H1 (cell line): ENCODE data around the gene AFF2. TPM values are rescaled to one million over a fixed set of nuclear protein-coding genes. Genes with fewer than 3 reads are reported as not detected.

Source experiments
- CTCF ChIA-PET: fragments of 300-600 bp; sonication (Branson Sonifier 250); formaldehyde crosslinking; loops from one replicate; lab custom pipeline; 2021; ENCODE audit not compliant: partially characterized antibody; lab: Charles Lee
- POLR2A ChIA-PET: fragments of 300-600 bp; sonication (Branson Sonifier 250); formaldehyde crosslinking; loops from one replicate; lab custom pipeline; 2021; ENCODE audit warnings: inconsistent platforms; ENCODE audit not compliant: partially characterized antibody; lab: Charles Lee
- DNase-seq, 2 experiments: peaks; one replicate each; pipeline versions ENCODE4 v3.0.0 to v3.0.0-alpha.2; 2010 to 2022; ENCODE audit warnings: low spot score in 2 of 2, low read depth in 1 of 2, mixed read lengths in 1 of 2
- FAIRE-seq: peaks from 2 replicates; lab custom pipeline; 2011; peaks lifted over from hg19 to GRCh38; lab: Jason Lieb, UNC
- H2AFZ ChIP-seq: 2 replicates; pipeline ENCODE4 v1.8.1; 2012; ENCODE audit warnings: low read length, inconsistent platforms
- H2AK5ac ChIP-seq: 2 replicates; pipeline ENCODE4 v1.6.1; 2013; ENCODE audit warnings: low read depth, low read length
- H2BK120ac ChIP-seq: replicated peaks from 2 replicates; pipeline ENCODE3; 2013; ENCODE audit warnings: low read depth, low read length, inconsistent platforms
- H2BK12ac ChIP-seq: 2 replicates; pipeline ENCODE4 v1.6.1; 2013; ENCODE audit warnings: low read depth, low read length
- H2BK15ac ChIP-seq: 2 replicates; pipeline ENCODE4 v1.6.1; 2013; ENCODE audit warnings: low read length
- H2BK20ac ChIP-seq: 2 replicates; pipeline ENCODE4 v1.6.1; 2013; ENCODE audit warnings: low read length
- H2BK5ac ChIP-seq: 2 replicates; pipeline ENCODE4 v1.6.1; 2013; ENCODE audit warnings: low read depth, low read length
- H3K14ac ChIP-seq: 2 replicates; pipeline ENCODE4 v1.6.1; 2013; ENCODE audit warnings: inconsistent platforms; ENCODE audit not compliant: insufficient read length
- H3K18ac ChIP-seq: 2 replicates; pipeline ENCODE4 v1.6.1; 2013; ENCODE audit warnings: low read length; ENCODE audit errors: extremely low read depth
- H3K23ac ChIP-seq: 2 replicates; pipeline ENCODE4 v1.6.1; 2013; ENCODE audit warnings: inconsistent platforms; ENCODE audit not compliant: insufficient read length
- H3K23me2 ChIP-seq: 2 replicates; pipeline ENCODE4 v1.6.1; 2013; ENCODE audit warnings: low read depth, low read length
- H3K27ac ChIP-seq: 2 replicates; pipeline ENCODE4 v1.6.1; 2011; ENCODE audit warnings: low read depth, low read length, inconsistent platforms
- H3K27me3 ChIP-seq, 4 experiments: replicated peaks in 1 of 4; 1 replicate in 1 of 4; 2 replicates in 3 of 4; pipeline versions ENCODE4 v1.6.1 to v1.8.1; 2011 to 2013; ENCODE audit warnings: low read length in 3 of 4, mild to moderate bottlenecking in 3 of 4, inconsistent platforms in 2 of 4, mixed read lengths in 2 of 4, moderate library complexity in 1 of 4; ENCODE audit not compliant: control insufficient read depth in 3 of 4, insufficient read depth in 3 of 4; ENCODE audit errors: extremely low read depth in 1 of 4
- H3K36me3 ChIP-seq, 4 experiments: 2 replicates each; pipeline versions ENCODE4 v1.6.1 to v1.8.1; 2011 to 2013; ENCODE audit warnings: mild to moderate bottlenecking in 4 of 4, low read length in 3 of 4, moderate library complexity in 2 of 4, control low read depth in 1 of 4, inconsistent platforms in 1 of 4; ENCODE audit not compliant: insufficient read depth in 4 of 4, control insufficient read depth in 2 of 4
- H3K4ac ChIP-seq: replicated peaks from 2 replicates; pipeline ENCODE3; 2013; ENCODE audit warnings: low read length, low read depth, mixed read lengths, inconsistent platforms; ENCODE audit not compliant: insufficient read length
- H3K4me1 ChIP-seq, 4 experiments: replicated peaks in 1 of 4; 1 replicate in 1 of 4; 2 replicates in 3 of 4; pipeline versions ENCODE4 v1.6.1 to v1.8.1; 2011 to 2013; ENCODE audit warnings: low read length in 3 of 4, inconsistent platforms in 2 of 4, mixed read lengths in 1 of 4; ENCODE audit not compliant: insufficient read depth in 4 of 4, control insufficient read depth in 3 of 4
- H3K4me2 ChIP-seq, 2 experiments: 2 replicates each; pipeline versions ENCODE4 v1.6.1 to v1.8.1; 2011 to 2013; ENCODE audit warnings: low read depth in 2 of 2, low read length in 2 of 2, control low read depth in 1 of 2, inconsistent platforms in 1 of 2, mild to moderate bottlenecking in 1 of 2; ENCODE audit not compliant: insufficient read depth in 1 of 2
- H3K4me3 ChIP-seq, 4 experiments: fragments of 200-600, 300-600 bp in 1 of 4; sonication (generic), shearing (Covaris generic), sonication (Bioruptor Twin) in 1 of 4; 2 replicates each; pipeline versions ENCODE4 v1.5.1 to v1.8.1; 2011 to 2016; ENCODE audit warnings: low read length in 4 of 4, low read depth in 3 of 4, control low read depth in 2 of 4, inconsistent platforms in 2 of 4, mild to moderate bottlenecking in 2 of 4, mixed read lengths in 1 of 4, moderate library complexity in 1 of 4; ENCODE audit not compliant: insufficient read depth in 2 of 4; ENCODE audit errors: extremely low read depth in 1 of 4
- H3K56ac ChIP-seq: replicated peaks from 2 replicates; pipeline ENCODE3; 2013; ENCODE audit warnings: low read depth, mild to moderate bottlenecking, mixed read lengths, low read length, inconsistent platforms; ENCODE audit not compliant: insufficient read length
- H3K79me1 ChIP-seq: 2 replicates; pipeline ENCODE4 v1.6.1; 2013; ENCODE audit warnings: low read depth, low read length, control low read depth
- H3K79me2 ChIP-seq, 2 experiments: 2 replicates each; pipeline versions ENCODE4 v1.6.1 to v1.8.1; 2012 to 2013; ENCODE audit warnings: low read length in 2 of 2, mild to moderate bottlenecking in 2 of 2, inconsistent platforms in 1 of 2; ENCODE audit not compliant: insufficient read depth in 2 of 2, control insufficient read depth in 1 of 2
- H3K9ac ChIP-seq, 4 experiments: replicated peaks in 1 of 4; 1 replicate in 1 of 4; 2 replicates in 3 of 4; pipeline versions ENCODE4 v1.6.1 to v1.8.1; 2011 to 2013; ENCODE audit warnings: low read depth in 3 of 4, low read length in 3 of 4, control low read depth in 2 of 4, mild to moderate bottlenecking in 2 of 4, moderate library complexity in 2 of 4, inconsistent platforms in 1 of 4; ENCODE audit errors: extremely low read depth in 1 of 4
- H3K9me3 ChIP-seq, 2 experiments: 2 replicates each; pipeline versions ENCODE4 v1.6.1 to v1.8.1; 2012 to 2013; ENCODE audit warnings: mild to moderate bottlenecking in 2 of 2, moderate library complexity in 2 of 2, control low read depth in 1 of 2, inconsistent platforms in 1 of 2, low read depth in 1 of 2, low read length in 1 of 2, mixed read lengths in 1 of 2; ENCODE audit not compliant: insufficient read depth in 2 of 2
- H4K20me1 ChIP-seq, 2 experiments: replicated peaks in 1 of 2; 2 replicates each; pipeline versions ENCODE3 to v1.8.1; 2011 to 2013; ENCODE audit warnings: inconsistent platforms in 2 of 2, low read length in 2 of 2, mild to moderate bottlenecking in 1 of 2; ENCODE audit not compliant: insufficient read depth in 2 of 2, control insufficient read depth in 1 of 2
- H4K5ac ChIP-seq: 2 replicates; pipeline ENCODE4 v1.6.1; 2013; ENCODE audit warnings: low read length, low read depth, mixed read lengths, inconsistent platforms; ENCODE audit not compliant: insufficient read length
- H4K8ac ChIP-seq: 2 replicates; pipeline ENCODE4 v1.8.0; 2013; ENCODE audit warnings: mild to moderate bottlenecking, moderate library complexity, low read length, inconsistent platforms; ENCODE audit not compliant: insufficient read depth; ENCODE audit errors: extremely low read depth
- H4K91ac ChIP-seq: replicated peaks from 2 replicates; pipeline ENCODE3; 2013; ENCODE audit warnings: low read length, mixed read lengths, inconsistent platforms; ENCODE audit not compliant: insufficient read length
- PHF8 ChIP-seq: fragments of 200-600 bp; sonication (generic); conservative IDR thresholded peaks from 2 replicates; pipeline ENCODE4 v1.7.1; 2012; ENCODE audit warnings: low read depth, mild to moderate bottlenecking, inconsistent platforms, low read length, moderate library complexity
- WGBS, 2 experiments: shearing (Covaris generic) in 1 of 2; methylation state at CpG; one replicate each; pipeline versions ENCODE4 v1.1.6 to v1.1.7; 2013 to 2015; ENCODE audit warnings: low lambda C conversion rate in 2 of 2, mixed read lengths in 2 of 2, inconsistent platforms in 1 of 2, low coverage in 1 of 2, missing lambda C conversion rate in 1 of 2; ENCODE audit not compliant: insufficient replicate concordance in 2 of 2, insufficient coverage in 1 of 2, insufficient read length in 1 of 2; ENCODE audit errors: extremely low coverage in 1 of 2, missing lambda C conversion rate in 1 of 2; 5-methylcytosine and 5-hydroxymethylcytosine counted together
- polyA plus RNA-seq, 7 experiments: library from polyadenylated mRNA; depleted of rRNA in 3 of 7; stranded (reverse) in 5 of 7; unstranded in 2 of 7; fragments of >200 nt in 5 of 7; fragments of 200-250 nt in 2 of 7; gene quantifications; 1 replicate in 5 of 7; 2 replicates in 1 of 7; 4 replicates in 1 of 7; pipeline versions ENCODE4 v1.2.1 to v1.2.3, GENCODE V29; 2011 to 2013; ENCODE audit warnings: missing spikeins in 2 of 7, mixed read lengths in 2 of 7
- total RNA-seq: library from RNA; stranded (reverse); fragmentation: NEBNext Ultra II Directional; extraction: Animal tissue kit (Norgen Biotek cat#: 25700); gene quantifications from 2 replicates; pipeline ENCODE4 v1.2.1, GENCODE V29; 2021

Gene AFF2
- total and polyA plus RNA-seq, 2 of the 8 experiments (the other 6 are each of a cell fraction or from before 2014, with no cell fraction given) = 2.0 to 7.3 TPM

DNA sequence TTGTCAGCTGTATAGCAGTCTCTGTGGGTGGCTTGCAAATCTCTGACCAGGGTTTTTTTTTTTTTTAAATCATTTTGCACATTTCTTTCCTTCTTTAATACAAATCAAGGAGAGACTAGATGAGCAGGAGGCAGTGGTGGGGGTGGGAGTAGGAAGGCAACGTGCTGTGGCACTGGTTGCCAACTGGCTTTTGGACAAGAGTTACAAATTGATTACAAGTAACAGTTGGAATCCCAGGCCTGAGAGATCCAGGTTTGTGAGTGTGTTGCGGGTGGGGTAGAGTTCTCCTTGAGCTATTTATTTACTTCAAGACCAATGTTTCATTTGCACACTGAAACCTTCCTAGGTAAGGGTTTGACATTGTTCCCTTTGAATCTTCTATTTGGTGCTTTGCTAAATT is 325.3 kb downstream of the AFF2 start:
- Histone ChIP-seq H3K79me2 (no peaks in the 10 kb centered on the region), H3K4ac (no peak overlapping the region), H3K18ac (no peak overlapping the region), H3K36me3 (no peaks in the 10 kb centered on the region), H4K5ac (no peak overlapping the region), H2AK5ac (no peak overlapping the region), H2BK20ac (no peak overlapping the region), H3K4me2 (no peak overlapping the region), H3K23me2 (no peaks in the 10 kb centered on the region), H2BK5ac (no peak overlapping the region), H2BK12ac (no peak overlapping the region), H3K27me3 (no peaks in the 10 kb centered on the region), H4K8ac (no peak overlapping the region), H2AFZ (no peak overlapping the region), H2BK15ac (no peak overlapping the region), H3K23ac (no peak overlapping the region), H3K4me1 (no peaks in the 10 kb centered on the region), H4K91ac (no peak overlapping the region), H3K79me1 (no peaks in the 10 kb centered on the region), H3K4me3 (no peak overlapping the region), H3K56ac (no peak overlapping the region), H3K27ac (no peak overlapping the region), H2BK120ac (no peak overlapping the region), H3K9ac (no peak overlapping the region), H3K14ac (no peak overlapping the region), H3K9me3 (no peaks in the 10 kb centered on the region), H4K20me1 (peaks cover 0 to 1% of the 10 kb centered on the region in 2 experiments)
- ChIA-PET POLR2A (no interaction called here), CTCF (interaction anchor here (0.6 kb wide), 2 partner anchors 229 to 349 kb away, joined by 3 read pairs; no protein-coding TSS in a partner anchor)
- no peak for DNase-seq
- TF ChIP-seq PHF8 = no peak
- no peak for FAIRE-seq
- 64% methylated on average over 2 of the region's 2 CpGs; no CpG with 5 or more reads in 1 of the 2 experiments for WGBS, 2 experiments
